WI38 (cell line): Measurements from ENCODE around the gene RNF141.

Experiments used
- H3K4me3 ChIP-seq: 2 replicates; pipeline ENCODE4 v1.5.1; 2011; ENCODE audit warnings: low read depth, mild to moderate bottlenecking, control low read depth, low read length
- TF ChIP-seq, protein P1 (sequence below): IDR thresholded peaks from 2 replicates; pipeline ENCODE4 v1.5.1; 2012; ENCODE audit warnings: low read depth, mild to moderate bottlenecking, control low read depth, low read length

Gene RNF141

DNA sequence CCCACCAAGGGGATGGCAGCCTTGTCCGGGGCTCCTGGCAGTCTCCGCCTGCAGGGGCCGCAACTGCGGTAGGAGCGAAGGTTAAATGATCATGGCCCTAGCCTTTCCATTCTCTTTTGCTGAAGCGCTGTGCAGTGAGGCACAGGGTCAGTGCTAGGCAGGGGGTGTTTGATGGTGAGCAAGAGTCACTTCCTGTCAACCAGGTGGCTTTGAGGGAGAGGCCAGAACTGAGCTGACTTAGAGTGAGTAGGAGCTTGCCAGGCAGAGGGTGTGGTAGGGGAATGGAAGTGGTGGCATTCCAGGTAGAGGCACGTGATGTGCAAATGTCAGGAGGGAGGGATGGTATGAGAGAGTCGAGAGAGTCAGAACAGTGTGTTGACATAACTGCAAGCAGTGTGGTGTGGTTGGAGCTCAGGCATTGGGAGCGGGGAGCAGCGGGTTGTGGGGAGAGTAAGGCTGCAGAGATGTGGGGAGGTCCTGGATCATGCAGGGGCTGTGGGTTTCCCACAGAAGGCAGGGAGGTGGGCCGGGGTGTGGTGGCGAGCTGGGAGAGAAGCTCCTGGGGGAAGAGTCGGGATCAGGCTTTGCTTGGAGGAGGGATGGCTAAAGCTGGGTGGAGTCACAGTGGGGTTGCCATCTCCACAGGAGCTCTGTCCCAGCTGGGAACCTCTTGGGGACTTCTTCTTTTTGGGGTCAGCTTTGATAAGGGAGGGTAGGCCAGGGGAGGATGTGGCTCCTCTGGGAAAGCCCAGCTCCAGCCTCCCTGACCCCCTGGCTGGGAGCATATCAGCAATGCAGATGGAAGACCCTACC lies 52.7 kb downstream of the RNF141 start:
- TF ChIP-seq, protein P1, sequence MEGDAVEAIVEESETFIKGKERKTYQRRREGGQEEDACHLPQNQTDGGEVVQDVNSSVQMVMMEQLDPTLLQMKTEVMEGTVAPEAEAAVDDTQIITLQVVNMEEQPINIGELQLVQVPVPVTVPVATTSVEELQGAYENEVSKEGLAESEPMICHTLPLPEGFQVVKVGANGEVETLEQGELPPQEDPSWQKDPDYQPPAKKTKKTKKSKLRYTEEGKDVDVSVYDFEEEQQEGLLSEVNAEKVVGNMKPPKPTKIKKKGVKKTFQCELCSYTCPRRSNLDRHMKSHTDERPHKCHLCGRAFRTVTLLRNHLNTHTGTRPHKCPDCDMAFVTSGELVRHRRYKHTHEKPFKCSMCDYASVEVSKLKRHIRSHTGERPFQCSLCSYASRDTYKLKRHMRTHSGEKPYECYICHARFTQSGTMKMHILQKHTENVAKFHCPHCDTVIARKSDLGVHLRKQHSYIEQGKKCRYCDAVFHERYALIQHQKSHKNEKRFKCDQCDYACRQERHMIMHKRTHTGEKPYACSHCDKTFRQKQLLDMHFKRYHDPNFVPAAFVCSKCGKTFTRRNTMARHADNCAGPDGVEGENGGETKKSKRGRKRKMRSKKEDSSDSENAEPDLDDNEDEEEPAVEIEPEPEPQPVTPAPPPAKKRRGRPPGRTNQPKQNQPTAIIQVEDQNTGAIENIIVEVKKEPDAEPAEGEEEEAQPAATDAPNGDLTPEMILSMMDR, result no peak
- no peak overlapping the region for H3K4me3 ChIP-seq

DNA sequence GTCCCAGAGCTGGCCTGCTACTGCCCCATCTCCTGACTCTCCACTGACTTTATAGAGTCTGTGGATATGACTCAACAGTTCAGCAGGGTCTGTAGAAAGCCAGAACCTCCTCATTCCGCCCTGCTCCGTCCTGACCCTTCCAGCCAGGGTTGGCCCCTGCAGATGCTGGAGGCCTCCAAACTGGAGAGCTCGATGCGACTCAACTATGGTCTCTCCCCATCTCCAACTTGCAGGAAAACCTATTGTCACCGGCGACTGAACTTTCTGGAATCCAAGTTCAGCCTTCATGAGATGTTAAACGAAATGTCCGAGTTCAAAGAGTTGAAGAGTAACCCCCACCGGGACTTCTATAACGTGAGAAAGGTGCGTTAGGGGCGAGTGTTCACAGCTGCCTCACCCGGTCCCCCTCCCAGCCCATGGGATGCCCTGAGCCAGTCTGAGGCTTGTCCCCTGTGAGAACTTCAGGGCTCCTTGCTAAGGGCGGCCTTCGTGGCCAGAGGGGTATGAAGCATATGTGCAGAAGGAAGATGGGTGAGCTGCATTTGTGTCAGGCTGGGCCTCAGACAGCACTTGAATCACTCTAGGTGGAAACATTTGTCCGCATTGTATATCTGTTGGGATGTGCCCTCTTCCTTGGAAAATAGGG lies 53.9 kb downstream of the RNF141 start:
- TF ChIP-seq, protein P1, result no peak
- no peak overlapping the region for H3K4me3 ChIP-seq

DNA sequence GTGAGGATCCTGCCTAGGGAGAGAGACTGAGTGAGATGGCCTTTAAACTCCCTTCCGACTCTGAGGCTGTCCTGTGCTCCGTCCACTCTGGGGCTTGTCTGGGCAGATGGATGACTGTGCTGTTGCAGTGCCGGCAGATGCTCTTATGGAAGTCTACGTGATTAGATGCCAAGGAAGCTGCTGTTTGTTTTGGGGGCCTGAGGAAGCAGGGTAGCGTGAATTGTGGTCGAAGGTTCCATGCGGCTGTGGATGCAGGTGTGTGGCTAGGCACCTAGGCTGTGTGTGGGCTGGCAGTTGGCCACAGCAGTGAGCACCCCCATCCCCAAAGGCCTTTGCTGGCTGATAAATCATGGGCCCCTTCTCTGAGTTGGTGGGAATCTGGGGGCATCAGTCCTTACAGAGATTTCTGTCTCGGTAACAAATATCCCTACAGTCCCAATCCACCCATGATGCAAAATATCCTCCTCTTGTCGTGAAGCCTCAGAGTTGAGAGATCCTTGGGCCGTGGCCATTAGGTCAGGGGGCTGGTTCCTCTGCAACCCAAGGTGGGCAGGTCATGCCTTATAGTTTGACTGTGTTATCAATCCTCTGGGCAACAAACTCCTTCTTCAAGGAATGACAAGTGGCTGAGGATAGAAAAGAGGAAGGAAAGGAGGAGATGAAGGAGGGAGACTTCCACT lies 54.7 kb downstream of the RNF141 start:
- H3K4me3 ChIP-seq, result no peak overlapping the region
- TF ChIP-seq, protein P1, result no peak

DNA sequence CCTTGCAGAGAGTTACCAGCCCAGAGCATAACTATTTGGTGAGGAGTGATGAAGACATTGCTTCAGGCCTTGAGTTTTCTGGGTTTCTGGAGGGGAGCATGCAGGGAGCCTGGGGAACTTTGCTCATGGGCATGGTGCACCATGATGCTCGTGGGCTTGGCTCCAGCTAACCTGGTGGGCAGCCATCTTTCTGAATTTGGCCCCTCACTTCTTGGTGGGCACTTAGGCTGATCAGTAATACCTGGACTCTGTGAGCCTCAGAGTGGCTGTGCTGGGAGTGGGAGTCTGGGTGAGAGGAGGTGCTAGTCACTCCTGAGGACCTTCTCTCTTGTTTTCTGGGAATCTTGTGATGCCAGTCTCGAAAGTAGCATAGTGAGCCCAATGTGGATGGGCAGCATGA lies 55.3 kb downstream of the RNF141 start:
- TF ChIP-seq, protein P1, result no peak
- no peak overlapping the region for H3K4me3 ChIP-seq

DNA sequence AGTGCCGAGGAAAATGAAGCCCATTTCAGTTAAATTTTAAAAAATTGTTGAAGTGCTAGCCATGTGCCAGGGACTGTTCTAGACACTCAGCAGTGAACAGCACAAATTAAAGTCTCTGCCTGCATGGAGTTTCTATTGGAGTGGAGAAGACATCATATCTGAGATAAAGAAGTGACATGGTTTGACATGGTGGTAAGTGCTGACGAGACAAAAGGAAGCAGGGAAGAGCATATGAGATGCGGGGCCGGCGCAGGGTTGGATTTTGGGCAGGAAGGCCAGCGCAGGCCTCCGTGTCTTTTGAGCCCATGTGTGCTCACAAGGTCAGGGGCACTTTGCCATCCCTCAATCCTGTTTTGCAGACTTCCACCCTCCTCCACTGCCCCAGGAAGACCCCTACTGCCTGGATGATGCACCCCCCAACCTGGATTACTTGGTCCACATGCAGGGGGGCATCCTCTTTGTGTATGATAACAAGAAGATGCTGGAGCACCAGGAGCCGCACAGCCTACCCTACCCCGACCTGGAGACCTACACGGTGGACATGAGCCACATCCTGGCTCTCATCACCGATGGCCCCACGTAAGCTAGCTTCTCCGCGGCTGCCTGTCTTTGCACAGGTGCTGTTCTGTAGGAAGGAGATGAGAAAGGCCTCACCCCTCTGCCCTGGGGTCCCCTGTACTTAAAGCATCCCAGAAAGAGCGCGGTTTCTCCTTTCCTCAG lies 56.4 kb downstream of the RNF141 start:
- TF ChIP-seq, protein P1, result no peak
- H3K4me3 ChIP-seq, result no peak overlapping the region

DNA sequence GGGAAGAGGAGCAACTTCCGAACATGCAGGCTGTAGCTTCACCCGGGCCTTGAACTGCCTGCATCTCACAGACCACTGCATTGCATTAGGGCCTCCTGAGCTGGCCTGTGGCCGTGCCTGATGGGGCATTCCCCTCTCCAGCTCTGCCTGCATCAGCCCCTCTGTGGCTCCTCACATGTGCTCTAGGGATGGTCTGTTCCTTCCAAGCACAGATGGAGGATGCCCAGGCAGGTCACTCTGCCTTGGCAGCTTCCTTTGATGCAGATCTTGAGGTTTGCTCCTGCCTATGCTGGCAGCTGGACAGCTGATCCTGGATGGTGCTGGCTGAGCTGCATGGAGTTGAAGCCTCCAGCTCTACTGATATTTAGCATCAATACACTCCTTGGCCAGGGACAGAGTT lies 57.4 kb downstream of the RNF141 start:
- H3K4me3 ChIP-seq, result no peak overlapping the region
- TF ChIP-seq, protein P1, result no peak
